ENCODE measurements around the gene PI4KA. TPM values are rescaled to one million over a fixed set of nuclear protein-coding genes. Genes with fewer than 3 reads are reported as not detected.
"Not testable (repeated sequence)": the region's sequence is repeated elsewhere in the genome, so short reads cannot be mapped to it uniquely, and the experiment has no call there.

The PI4KA gene
- total and polyA plus RNA-seq, 2 donors = 37.1 to 50.9 TPM

GRCh38 chr22:20721409-20722218, 137.0 kb downstream of the PI4KA start:
- no peak overlapping the region for H3K27ac ChIP-seq (ENCODE audit: low read depth)
- H3K4me1 ChIP-seq (ENCODE audit: insufficient read depth) = no peaks in the 10 kb centered on the region
- 88% methylated on average over 13 of the region's 13 CpGs for WGBS
- peaks cover 5% of the 10 kb centered on the region for H3K36me3 ChIP-seq (ENCODE audit: insufficient read depth)
- DNase-seq (ENCODE audit: extremely low spot score) = no peak
- no peak overlapping the region for H3K4me3 ChIP-seq (ENCODE audit: low read depth, low read length)

- Histone ChIP-seq H3K4me1 (ENCODE audit: insufficient read depth) (no peaks in the 10 kb centered on the region), H3K27ac (ENCODE audit: low read depth) (no peak overlapping the region), H3K36me3 (ENCODE audit: insufficient read depth) (peaks cover 2% of the 10 kb centered on the region), H3K4me3 (ENCODE audit: low read depth, low read length) (no peak overlapping the region)
- no peak for DNase-seq (ENCODE audit: extremely low spot score)
- 92% methylated on average over 13 of the region's 13 CpGs for WGBS
These were observed 137.8 kb downstream of the PI4KA start for GRCh38 chr22:20720692-20721408.

DNA sequence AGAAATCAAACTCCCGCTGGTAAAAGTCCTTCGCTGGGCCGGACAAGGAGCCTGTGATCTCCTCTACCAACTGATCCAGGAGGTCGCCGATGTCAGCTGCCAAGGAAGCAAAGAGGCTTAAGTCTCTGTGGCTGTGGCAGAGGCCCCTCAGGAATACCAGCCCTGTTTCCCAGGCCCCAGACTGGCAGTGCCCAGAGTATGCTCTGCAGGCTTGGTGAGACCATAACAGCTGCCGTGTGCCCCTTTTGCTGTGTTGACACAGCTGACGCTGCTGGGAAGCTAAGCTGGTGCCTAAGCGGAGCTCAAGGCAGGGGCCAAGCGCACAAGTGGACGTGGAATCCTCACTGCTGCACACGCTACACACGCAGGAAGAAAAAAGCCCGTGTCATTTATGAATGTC, 139.9 kb downstream of the PI4KA start:
- WGBS = 91% methylated on average over 12 of the region's 13 CpGs
- not testable (repeated sequence) for H3K27ac ChIP-seq (ENCODE audit: low read depth); H3K4me3 ChIP-seq (ENCODE audit: low read depth, low read length); H3K36me3 ChIP-seq (ENCODE audit: insufficient read depth); H3K4me1 ChIP-seq (ENCODE audit: insufficient read depth); DNase-seq (ENCODE audit: extremely low spot score)

DNA sequence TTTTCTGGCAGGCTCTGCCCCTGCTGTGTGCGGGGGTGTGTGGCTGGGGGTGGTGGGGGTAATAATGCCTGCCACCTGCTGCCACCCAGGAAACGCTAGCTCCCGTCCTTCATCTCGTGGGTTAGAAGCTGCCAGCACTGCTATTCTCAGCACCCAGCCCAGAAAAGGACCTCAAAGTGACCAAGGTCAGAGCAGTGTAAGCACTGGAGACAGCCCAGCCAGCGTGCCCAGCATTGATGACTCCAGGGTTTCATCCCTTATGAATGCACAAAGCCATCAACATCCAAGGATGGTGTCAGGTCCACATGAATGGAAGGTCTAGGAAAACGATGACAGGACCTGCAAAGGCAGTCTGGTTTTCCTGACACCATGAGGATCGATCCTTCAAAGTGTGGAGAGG, 140.6 kb downstream of the PI4KA start:
- not testable (repeated sequence) for H3K27ac ChIP-seq (ENCODE audit: low read depth); H3K4me1 ChIP-seq (ENCODE audit: insufficient read depth); H3K36me3 ChIP-seq (ENCODE audit: insufficient read depth); H3K4me3 ChIP-seq (ENCODE audit: low read depth, low read length); DNase-seq (ENCODE audit: extremely low spot score)
- 92% methylated on average over 7 of the region's 7 CpGs for WGBS

DNA sequence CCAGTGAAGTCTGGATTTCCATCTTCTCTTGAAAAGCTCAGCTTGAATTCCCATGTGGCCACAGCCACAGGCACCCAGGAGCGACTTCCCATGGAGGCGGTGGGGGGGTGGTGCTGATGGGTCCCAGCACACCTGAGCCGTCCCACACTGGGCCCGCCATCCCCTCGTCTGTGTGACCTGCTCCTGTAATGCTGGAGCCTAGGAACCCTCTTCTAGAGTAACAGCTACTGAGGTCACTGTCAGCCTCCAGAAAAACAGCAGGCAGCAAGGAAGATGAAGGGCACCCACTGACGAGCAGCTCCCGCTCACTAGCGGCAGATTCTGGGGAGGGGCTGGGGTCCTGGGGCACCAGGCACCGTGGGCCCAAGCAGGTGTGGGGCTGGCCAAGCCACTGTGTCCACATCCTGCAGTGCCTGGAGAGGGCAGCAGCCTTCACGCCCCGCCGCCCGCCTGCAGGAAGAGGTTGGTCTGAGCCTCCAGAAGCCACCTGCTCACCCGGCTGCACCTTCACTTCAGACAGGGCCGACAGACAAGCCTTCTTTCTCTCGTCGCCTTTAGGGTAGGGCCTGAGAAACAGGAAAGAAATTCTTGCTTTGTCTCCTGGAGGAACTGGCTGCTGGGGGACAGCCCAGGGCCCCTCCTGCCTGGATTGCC, 141.3 kb downstream of the PI4KA start:
- not testable (repeated sequence) for H3K36me3 ChIP-seq (ENCODE audit: insufficient read depth); H3K4me3 ChIP-seq (ENCODE audit: low read depth, low read length); DNase-seq (ENCODE audit: extremely low spot score); H3K4me1 ChIP-seq (ENCODE audit: insufficient read depth); H3K27ac ChIP-seq (ENCODE audit: low read depth)
- 94% methylated on average over 17 of the region's 17 CpGs for WGBS

GRCh38 chr22:20713116-20713515, 145.5 kb downstream of the PI4KA start:
- not testable (repeated sequence) for DNase-seq (ENCODE audit: extremely low spot score); H3K36me3 ChIP-seq (ENCODE audit: insufficient read depth); H3K27ac ChIP-seq (ENCODE audit: low read depth); H3K4me1 ChIP-seq (ENCODE audit: insufficient read depth); H3K4me3 ChIP-seq (ENCODE audit: low read depth, low read length)
- WGBS = 91% methylated on average over 13 of the region's 13 CpGs

DNA sequence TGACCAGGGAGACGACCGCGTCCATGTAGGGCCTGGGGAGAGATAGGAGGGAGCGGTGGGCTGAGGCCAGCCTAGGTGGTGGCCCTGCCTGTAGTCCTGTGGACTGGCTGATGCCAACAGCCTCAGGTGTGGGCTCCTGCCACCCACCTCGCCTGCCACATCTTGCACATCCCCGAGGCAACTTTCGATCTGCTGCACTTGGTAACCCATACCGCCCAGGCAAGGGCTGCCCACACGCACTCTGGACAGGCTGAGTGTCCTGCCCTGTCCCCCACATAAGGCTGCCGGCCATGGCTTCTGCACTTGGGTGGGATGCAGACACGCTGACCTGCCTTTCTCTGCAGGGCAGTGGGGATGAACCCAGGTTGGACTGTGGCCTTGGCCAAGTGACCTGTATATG, 148.6 kb downstream of the PI4KA start:
- H3K36me3 ChIP-seq (ENCODE audit: insufficient read depth); H3K4me3 ChIP-seq (ENCODE audit: low read depth, low read length); H3K4me1 ChIP-seq (ENCODE audit: insufficient read depth); DNase-seq (ENCODE audit: extremely low spot score); H3K27ac ChIP-seq (ENCODE audit: low read depth): not testable (repeated sequence)
- WGBS = 95% methylated on average over 11 of the region's 11 CpGs

GRCh38 chr22:20707549-20708118, 151.0 kb downstream of the PI4KA start:
- not testable (repeated sequence) for DNase-seq (ENCODE audit: extremely low spot score); H3K4me1 ChIP-seq (ENCODE audit: insufficient read depth); H3K27ac ChIP-seq (ENCODE audit: low read depth); H3K36me3 ChIP-seq (ENCODE audit: insufficient read depth); H3K4me3 ChIP-seq (ENCODE audit: low read depth, low read length)
- whole genome bisulfite sequencing = 96% methylated on average over 11 of the region's 11 CpGs

GRCh38 chr22:20703816-20704609, 154.6 kb downstream of the PI4KA start:
- peak overlapping the region; percentile 9 for H3K4me3 ChIP-seq (ENCODE audit: low read depth, low read length)
- not testable (repeated sequence) for H3K4me1 ChIP-seq (ENCODE audit: insufficient read depth); DNase-seq (ENCODE audit: extremely low spot score); H3K36me3 ChIP-seq (ENCODE audit: insufficient read depth); H3K27ac ChIP-seq (ENCODE audit: low read depth)
- WGBS = 2% methylated on average over 65 of the region's 79 CpGs

DNA sequence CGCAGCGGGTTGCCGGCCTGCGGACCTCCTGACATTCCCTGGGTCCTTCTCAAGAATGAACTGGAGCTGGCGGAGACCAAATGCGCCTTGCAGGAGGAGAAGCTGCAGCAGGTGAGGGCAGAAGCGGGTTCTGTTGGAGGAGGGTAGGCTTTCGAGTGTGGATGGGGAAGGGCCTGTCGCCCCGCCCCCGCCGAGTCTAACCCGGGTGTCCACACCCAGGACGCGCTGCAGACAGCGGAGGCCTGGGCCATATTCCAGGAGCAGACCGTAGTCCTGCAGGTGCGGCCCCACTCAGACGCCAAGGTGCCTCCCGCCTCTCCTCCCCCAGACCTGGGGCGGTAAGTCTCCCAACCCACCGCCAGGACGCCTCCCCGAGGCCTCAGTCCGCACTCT, 155.2 kb downstream of the PI4KA start:
- H3K27ac ChIP-seq (ENCODE audit: low read depth); H3K36me3 ChIP-seq (ENCODE audit: insufficient read depth); H3K4me3 ChIP-seq (ENCODE audit: low read depth, low read length); DNase-seq (ENCODE audit: extremely low spot score); H3K4me1 ChIP-seq (ENCODE audit: insufficient read depth): not testable (repeated sequence)
- WGBS = 0% methylated on average over 11 of the region's 25 CpGs

GRCh38 chr22:20702546-20703413, 155.8 kb downstream of the PI4KA start:
- peak overlapping the region; percentile 74 for H3K27ac ChIP-seq (ENCODE audit: low read depth)
- WGBS = under 1% methylated on average over 62 of the region's 64 CpGs
- peak; percentile 76 for DNase-seq (ENCODE audit: extremely low spot score)
- peak overlapping the region; percentile 29 for H3K4me3 ChIP-seq (ENCODE audit: low read depth, low read length)
- not testable (repeated sequence) for H3K4me1 ChIP-seq (ENCODE audit: insufficient read depth); H3K36me3 ChIP-seq (ENCODE audit: insufficient read depth)

DNA sequence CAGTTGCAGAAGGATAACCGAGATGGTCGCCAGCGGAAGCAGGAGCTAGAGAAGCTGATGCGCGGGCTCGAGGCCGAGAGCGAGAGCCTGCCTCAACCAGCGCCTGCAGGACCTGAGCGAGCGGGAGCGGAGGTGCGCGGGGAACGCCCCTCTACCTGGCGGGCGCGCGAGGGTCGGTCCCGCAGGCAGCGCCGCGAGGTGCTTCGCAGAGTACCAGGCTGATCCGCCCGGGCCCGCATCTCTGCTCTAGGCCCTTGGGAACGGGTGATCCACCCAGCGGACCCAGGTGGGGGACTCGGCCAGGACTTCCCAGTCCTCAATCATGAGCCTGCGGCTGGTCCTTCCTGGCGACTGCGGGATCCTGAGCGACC, 156.5 kb downstream of the PI4KA start:
- H3K4me3 ChIP-seq (ENCODE audit: low read depth, low read length) = peak overlapping the region; percentile 29
- H3K27ac ChIP-seq (ENCODE audit: low read depth); H3K36me3 ChIP-seq (ENCODE audit: insufficient read depth); DNase-seq (ENCODE audit: extremely low spot score); H3K4me1 ChIP-seq (ENCODE audit: insufficient read depth): not testable (repeated sequence)
- 2% methylated on average over 23 of the region's 35 CpGs for WGBS

All from urinary bladder (tissue), 4 donors.